HEK293T (cell line): ENCODE measurements around the gene FAM222A.

ENCODE experiments used
- HDGF ChIP-seq: fragments of 450-650 bp; IDR thresholded peaks from 2 replicates; pipeline ENCODE4 v1.6.1; 2017; ENCODE audit warnings: antibody characterized with exemption, borderline replicate concordance
- PKNOX1 ChIP-seq: fragments of 450-650 bp; IDR thresholded peaks from 2 replicates; pipeline ENCODE4 v1.6.1; 2016
- SUZ12 ChIP-seq: fragments of 450-650 bp; IDR thresholded peaks from 2 replicates; pipeline ENCODE4 v1.6.1; 2016; ENCODE audit warnings: mild to moderate bottlenecking

GRCh38 chr12:109664402-109664801 is 49.2 kb upstream of the FAM222A start:
- no peak for TF ChIP-seq HDGF
- TF ChIP-seq SUZ12: no peak
- TF ChIP-seq PKNOX1: no peak
